Hepatocyte (in vitro differentiated cells): ENCODE results near the gene EXD2.

Experiments
- EZH2 ChIP-seq: fragments of 200-600 bp; sonication (generic); IDR thresholded peaks from 2 replicates; pipeline ENCODE4 v1.6.1; 2016; ENCODE audit warnings: antibody characterized with exemption, mild to moderate bottlenecking, borderline replicate concordance
- TF ChIP-seq, protein P1 (sequence below): fragments of 200-600 bp; sonication (generic); IDR thresholded peaks from 2 replicates; pipeline ENCODE4 v1.5.1; 2016; ENCODE audit warnings: antibody characterized with exemption, mild to moderate bottlenecking; ENCODE audit not compliant: poor library complexity

GRCh38 chr14:69261761-69262331 is 70.5 kb downstream of the EXD2 start:
- TF ChIP-seq, protein P1, sequence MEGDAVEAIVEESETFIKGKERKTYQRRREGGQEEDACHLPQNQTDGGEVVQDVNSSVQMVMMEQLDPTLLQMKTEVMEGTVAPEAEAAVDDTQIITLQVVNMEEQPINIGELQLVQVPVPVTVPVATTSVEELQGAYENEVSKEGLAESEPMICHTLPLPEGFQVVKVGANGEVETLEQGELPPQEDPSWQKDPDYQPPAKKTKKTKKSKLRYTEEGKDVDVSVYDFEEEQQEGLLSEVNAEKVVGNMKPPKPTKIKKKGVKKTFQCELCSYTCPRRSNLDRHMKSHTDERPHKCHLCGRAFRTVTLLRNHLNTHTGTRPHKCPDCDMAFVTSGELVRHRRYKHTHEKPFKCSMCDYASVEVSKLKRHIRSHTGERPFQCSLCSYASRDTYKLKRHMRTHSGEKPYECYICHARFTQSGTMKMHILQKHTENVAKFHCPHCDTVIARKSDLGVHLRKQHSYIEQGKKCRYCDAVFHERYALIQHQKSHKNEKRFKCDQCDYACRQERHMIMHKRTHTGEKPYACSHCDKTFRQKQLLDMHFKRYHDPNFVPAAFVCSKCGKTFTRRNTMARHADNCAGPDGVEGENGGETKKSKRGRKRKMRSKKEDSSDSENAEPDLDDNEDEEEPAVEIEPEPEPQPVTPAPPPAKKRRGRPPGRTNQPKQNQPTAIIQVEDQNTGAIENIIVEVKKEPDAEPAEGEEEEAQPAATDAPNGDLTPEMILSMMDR: no peak
- TF ChIP-seq EZH2: no peak
